ENCODE measurements around the gene CELSR1.
"Not testable (repeated sequence)": the region's sequence is repeated elsewhere in the genome, so short reads cannot be mapped to it uniquely, and the experiment has no call there.

The CELSR1 gene

GRCh38 chr22:46512683-46513082 is 24.7 kb downstream of the CELSR1 start:
- DNase-seq: no peak
- TF ChIP-seq GATA1 (IDR thresholded peaks at IDR 0.05; ENCODE audit: low read depth, low read length): no peak

DNA sequence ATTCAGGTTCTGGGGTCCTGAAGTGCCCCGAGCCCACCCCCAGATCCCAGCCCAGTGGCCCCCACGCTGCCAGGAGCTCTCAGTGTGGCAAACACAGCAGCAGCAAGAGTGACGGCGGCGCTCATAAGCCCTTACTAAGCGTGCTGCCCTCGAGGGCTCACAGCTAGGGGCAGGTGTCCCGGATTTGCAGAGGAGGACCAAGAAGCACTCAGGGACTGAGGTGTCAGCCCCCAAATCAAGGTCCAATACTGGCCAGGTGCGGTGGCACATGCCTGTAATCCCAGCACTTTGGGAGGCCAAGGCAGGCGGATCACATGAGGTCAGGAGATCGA is 25.4 kb downstream of the CELSR1 start:
- no peak for DNase-seq
- TF ChIP-seq GATA1 (IDR thresholded peaks at IDR 0.05; ENCODE audit: low read depth, low read length) (no peak), POLR2A (IDR thresholded peaks at IDR 0.05; ENCODE audit: low read length) (no peak)

DNA sequence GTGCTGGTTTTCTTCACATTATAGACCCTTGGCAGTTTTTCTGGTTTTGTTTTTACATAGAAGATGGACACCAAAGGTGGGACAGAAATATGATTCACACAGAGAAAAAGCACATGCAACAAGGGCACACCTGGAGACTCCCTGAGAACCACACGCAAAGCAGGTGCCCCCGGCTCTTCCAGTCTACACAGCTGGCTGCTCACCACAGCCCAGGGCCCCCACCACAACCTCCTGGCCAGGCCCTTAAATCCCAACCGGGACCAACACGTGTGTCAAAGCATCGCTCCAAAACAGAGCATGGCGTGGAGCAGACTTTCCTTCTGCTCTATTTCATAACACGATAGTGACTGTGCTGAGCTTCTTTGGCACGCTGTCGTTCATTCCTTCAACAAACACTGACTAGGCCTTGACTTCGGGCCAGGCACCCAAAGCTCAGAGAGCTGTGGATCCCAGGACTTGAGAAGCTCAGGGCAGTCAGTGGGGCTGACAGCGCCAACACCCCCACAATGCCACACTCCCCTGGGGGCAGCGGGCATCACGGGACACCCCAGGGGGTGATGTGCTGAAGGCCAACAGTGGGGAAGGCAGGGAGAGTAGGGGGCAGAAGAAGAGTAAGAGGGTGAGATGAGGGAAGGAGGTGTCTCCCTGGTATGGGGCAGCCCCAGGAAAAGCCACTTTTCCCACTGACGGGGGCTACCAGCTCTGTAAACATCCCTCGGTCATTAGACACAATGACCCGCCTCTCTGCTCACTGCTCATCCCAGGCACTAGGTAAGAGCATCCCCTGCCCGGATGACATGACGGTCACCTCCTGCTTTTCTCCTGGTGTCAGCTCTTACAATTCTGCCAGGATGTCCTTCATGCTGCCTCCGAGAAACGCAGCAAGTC is 26.0 kb downstream of the CELSR1 start:
- no peak for TF ChIP-seq POLR2A (IDR thresholded peaks at IDR 0.05; ENCODE audit: low read length)
- no peak for TF ChIP-seq GATA1 (IDR thresholded peaks at IDR 0.05; ENCODE audit: low read depth, low read length)
- no peak for DNase-seq

GRCh38 chr22:46509416-46510089 is 27.9 kb downstream of the CELSR1 start:
- TF ChIP-seq GATA1 (IDR thresholded peaks at IDR 0.05; ENCODE audit: low read depth, low read length) (no peak), POLR2A (IDR thresholded peaks at IDR 0.05; ENCODE audit: low read length) (no peak)
- DNase-seq: no peak

DNA sequence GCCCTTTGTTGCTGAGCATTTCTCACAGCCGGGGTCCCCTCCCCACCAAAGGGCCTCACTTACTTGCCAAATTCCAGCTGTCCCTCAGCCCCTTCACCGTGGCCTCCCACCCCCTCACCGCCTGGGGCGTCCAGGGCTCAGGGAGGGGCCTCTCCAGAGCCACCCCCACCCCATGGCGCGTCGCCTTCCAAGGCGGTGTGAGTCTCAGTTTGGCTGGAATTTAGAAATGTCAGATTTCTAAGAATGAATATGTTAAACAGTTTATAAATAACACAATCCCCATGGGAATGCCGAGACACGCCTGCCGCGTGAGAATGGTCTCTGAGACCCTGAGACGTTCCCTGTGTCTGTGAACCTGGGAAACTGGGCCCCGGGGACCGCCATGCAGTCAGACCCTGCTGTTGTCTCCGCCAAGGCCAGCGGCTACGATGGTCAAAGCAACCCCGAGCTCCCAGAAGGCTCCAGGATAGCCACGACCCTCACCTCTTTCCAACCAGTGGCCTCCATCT is 28.9 kb downstream of the CELSR1 start:
- no peak for TF ChIP-seq GATA1 (IDR thresholded peaks at IDR 0.05; ENCODE audit: low read depth, low read length)
- TF ChIP-seq POLR2A (IDR thresholded peaks at IDR 0.05; ENCODE audit: low read length): no peak
- no peak for DNase-seq

- no peak for TF ChIP-seq GATA1 (IDR thresholded peaks at IDR 0.05; ENCODE audit: low read depth, low read length)
- TF ChIP-seq POLR2A (IDR thresholded peaks at IDR 0.05; ENCODE audit: low read length): no peak
- no peak for DNase-seq
Measured at GRCh38 chr22:46507451-46508425, 29.7 kb downstream of the CELSR1 start.

GRCh38 chr22:46504584-46504983 is 32.8 kb downstream of the CELSR1 start:
- TF ChIP-seq GATA1 (IDR thresholded peaks at IDR 0.05; ENCODE audit: low read depth, low read length) (no peak), POLR2A (IDR thresholded peaks at IDR 0.05; ENCODE audit: low read length) (no peak)
- no peak for DNase-seq

DNA sequence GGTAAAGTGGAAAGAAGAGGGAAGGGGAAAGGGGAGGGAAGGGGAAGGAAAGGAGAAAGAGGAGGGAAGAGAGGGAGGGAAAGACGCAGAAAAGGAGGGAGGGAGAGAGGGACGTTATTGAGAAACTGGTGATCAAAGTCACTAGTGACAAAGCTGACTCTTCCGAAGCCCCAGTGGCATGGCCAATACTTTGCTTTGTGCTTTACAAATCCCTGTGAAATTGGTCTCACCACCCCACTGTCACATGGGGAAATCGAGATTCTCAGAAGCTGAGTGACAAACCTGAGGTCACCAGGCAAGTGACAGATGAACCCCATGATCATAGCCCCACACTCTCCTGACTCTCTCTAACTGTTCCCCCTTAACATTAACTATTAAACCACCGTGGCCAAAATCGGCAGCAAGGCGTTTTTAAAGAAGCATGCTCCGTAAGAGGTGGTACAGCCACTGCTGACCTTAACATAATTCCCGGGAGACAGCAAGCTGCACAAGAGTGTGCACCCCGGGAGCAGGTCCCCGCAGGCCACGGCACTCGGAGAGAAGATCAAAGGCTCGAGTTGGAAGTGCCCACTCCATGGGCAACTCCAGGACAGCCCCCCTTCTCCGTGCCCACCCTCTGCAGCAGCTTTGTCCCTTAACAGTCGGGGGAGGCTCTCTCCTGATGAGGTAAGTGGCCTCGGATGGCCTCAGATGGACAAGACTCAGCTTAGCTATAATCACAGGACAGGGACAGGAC is 34.8 kb downstream of the CELSR1 start:
- TF ChIP-seq POLR2A (IDR thresholded peaks at IDR 0.05; ENCODE audit: low read length) (no peak), GATA1 (IDR thresholded peaks at IDR 0.05; ENCODE audit: low read depth, low read length) (no peak)
- DNase-seq: no peak

GRCh38 chr22:46501701-46502100 is 35.7 kb downstream of the CELSR1 start:
- TF ChIP-seq POLR2A (IDR thresholded peaks at IDR 0.05; ENCODE audit: low read length): no peak
- TF ChIP-seq GATA1 (IDR thresholded peaks at IDR 0.05; ENCODE audit: low read depth, low read length): no peak
- DNase-seq: no peak

GRCh38 chr22:46501265-46501664 is 36.2 kb downstream of the CELSR1 start:
- DNase-seq: not testable (repeated sequence)

DNA sequence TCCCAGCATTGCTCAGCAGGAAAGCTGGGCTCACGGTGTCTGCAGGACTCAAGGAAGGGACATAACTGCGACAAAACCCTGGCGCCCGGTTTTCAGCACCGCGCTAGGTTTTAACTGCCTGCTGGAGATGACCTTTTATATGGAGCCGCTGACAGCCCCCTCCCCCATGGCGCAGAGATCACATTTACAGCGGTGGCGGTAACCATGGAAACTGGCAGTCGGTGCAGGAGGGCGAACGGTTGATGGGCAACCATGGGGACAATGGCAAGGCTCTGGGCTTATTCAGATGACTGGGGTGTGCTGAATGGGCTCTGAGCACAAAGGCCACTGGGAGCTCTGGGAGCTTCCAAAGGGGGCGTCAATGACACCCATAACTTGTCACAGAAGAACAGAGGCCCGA is 37.2 kb downstream of the CELSR1 start:
- TF ChIP-seq POLR2A (IDR thresholded peaks at IDR 0.05; ENCODE audit: low read length) (no peak), GATA1 (IDR thresholded peaks at IDR 0.05; ENCODE audit: low read depth, low read length) (no peak)
- no peak for DNase-seq

DNA sequence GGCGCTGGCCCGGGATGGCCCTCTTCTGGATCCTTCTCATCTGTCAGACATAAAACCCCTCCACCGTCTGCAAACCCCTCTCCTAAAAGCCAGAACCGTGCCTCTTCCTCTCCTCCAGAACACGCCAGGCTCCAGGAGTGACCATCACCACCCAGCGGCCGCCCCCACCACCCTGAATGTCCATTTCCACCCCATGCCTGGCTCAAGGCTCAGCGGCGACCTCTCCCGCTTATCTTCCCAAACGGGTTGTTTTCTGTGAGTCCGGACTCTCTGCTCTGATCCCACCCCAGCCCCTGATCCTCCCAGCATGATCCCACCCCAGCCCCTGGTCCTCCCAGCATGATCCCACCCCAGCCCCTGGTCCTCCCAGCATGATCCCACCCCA is 37.6 kb downstream of the CELSR1 start:
- TF ChIP-seq POLR2A (IDR thresholded peaks at IDR 0.05; ENCODE audit: low read length) (no peak), GATA1 (IDR thresholded peaks at IDR 0.05; ENCODE audit: low read depth, low read length) (no peak)
- DNase-seq: no peak

GRCh38 chr22:46491946-46492345 is 45.5 kb downstream of the CELSR1 start:
- DNase-seq: no peak
- TF ChIP-seq POLR2A (IDR thresholded peaks at IDR 0.05; ENCODE audit: low read length) (no peak), GATA1 (IDR thresholded peaks at IDR 0.05; ENCODE audit: low read depth, low read length) (no peak)

Measured in erythroblast (primary cell).